GM19468 (cell line): ENCODE data around the gene SLC39A12.

ENCODE experiments used
- ATAC-seq: cut with Tn5 transposase; IDR thresholded peaks from one replicate; pipeline ENCODE4 v1.9.1; 2021; ENCODE audit warnings: mild to moderate bottlenecking, moderate library complexity, moderate number of reproducible peaks; ENCODE audit not compliant: unreplicated experiment; ENCODE audit errors: extremely low read depth

SLC39A12 gene

DNA sequence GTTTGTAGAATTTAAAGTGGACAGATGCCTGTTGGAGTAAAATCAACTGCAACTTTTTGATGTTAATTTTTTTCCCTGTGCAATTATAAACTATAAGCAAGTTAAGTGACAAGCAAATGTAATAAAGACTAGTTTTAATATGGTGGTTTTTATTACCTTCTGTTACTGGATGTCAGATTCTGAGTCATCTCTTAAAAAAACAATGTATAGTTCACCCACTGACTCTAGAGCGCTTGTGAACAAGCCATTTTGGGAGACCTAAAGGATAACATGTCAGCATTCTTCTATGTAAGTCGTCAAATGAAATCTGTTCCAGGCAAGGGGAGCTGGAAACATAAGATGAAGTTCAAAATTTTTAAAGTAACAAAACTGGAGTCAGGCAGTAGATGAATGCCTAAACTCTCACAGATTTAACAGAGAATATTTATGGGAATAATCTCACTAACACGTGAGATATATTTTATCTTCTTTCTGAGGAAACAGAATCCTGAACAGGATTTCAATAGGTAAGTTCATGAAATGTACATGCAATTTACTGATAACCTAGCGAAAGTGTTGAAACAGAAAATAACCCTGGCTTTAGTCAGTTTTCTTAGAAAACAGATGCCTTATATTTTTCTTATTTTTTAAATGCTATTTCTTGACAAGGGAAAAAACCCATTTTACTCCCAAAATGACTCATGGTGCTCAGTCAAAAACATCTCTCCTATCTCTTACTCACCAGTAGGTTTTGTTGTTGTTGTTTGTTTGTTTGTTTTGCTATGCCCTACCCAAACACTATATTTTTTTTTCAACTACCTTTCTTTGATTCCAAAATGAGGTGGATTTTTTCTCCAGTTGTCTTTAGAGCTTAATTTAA, 91.7 kb downstream of the SLC39A12 start:
- no peak for ATAC-seq

DNA sequence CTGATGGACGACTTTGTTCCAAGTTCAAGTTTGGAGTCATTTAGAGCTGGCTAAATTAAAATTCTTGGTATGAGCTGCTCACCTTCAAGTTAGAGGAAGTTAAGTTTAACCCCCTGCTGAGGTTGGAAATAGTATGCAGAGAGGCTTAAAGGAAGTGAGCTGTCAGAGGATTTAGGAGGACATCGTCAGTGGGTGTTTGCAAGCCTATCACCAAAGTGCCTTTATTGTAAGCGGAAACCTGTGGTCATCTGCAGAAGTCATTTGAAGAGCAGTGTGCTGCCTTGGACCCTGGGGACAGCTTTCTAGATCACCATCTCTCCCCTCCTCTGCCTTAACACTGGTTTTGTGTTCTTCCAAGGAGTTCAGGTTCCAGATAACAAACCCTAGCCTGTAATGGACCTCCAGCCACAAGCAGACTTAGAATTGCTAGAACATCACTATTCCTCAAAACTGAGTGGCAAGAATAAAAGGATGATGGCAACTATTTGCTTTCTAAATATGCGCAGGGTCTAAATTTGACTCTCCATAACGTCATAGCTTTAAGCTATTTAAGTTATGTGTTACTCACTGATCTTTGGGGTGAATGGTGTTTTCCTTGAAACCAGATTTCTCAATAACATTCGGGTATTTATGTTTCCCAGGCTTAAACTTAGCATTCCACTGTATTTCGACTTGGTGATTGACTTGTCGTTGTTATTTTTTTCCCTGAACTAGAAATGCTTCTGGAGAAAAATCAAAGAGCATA, 93.4 kb downstream of the SLC39A12 start:
- ATAC-seq: no peak

DNA sequence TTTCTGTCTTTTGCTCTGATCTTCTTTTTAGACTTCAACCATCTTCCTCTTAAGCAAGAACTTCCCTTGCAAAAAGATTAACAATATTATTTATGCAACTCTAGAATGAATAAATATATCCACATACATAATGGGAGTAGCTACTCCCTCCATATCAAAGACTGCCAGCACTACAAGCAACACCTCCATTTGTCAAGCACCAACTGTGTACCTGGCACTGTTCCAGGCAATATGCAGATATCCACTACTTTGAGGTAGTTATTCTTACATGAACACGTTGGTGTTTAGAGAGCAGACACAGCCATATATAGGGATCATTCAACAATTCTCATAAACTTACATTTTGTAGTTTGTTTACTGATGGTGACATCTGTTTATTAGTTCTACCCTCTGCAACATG, 104.9 kb downstream of the SLC39A12 start:
- no peak for ATAC-seq

DNA sequence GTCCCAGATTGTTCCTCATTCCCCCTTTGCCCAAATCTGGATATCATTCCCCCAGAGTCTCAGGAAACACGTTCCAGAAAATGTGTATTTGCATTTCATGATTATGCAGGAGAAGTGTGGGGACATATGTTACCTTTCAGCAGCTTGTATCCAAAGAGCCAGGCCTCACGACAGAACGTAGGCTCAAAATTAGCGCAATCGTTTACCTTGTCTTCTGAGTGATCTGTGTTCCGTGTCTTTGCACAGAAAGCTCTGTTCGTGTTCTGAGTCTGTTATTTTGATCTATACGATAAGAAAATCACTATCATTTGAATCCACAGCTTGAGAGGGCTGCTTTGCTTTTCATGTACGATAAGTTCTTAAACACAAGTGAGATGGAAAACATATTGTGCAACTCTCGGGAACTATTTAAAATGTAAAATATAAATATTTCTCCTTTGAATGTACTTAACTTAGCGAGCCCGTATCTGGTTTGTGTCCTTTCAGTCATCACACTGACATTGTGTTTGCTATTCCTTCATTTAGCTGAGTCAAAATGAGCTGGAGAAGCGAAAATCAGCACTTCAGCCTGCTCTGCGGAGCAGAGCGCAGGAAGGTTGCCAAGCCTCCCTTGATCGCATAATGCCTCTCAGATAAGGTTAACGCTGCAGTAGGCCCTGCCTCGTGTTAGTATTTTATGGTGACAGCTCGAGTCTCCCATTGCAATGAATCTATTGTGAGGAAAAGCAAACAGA, 108.3 kb downstream of the SLC39A12 start:
- ATAC-seq: no peak

DNA sequence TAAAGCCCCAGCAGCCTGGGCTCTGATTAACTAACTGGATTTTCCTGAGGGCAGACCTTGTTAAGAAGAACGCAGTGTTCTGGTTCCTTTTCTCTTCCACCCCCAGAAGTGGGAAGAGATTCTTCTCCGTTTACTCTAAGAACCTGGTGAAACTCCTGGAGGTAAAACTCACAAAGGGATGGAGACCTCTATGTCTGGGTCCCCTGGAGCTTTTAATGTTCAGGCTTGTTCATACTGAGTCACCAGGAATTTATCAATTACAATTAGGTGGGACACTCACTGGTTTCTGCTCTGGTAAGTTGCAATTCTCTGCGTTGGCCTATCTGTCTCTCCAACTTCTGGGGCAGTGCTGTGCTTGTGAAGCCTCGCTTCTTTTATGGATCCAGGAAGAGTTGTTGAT, 115.2 kb downstream of the SLC39A12 start:
- no peak for ATAC-seq

DNA sequence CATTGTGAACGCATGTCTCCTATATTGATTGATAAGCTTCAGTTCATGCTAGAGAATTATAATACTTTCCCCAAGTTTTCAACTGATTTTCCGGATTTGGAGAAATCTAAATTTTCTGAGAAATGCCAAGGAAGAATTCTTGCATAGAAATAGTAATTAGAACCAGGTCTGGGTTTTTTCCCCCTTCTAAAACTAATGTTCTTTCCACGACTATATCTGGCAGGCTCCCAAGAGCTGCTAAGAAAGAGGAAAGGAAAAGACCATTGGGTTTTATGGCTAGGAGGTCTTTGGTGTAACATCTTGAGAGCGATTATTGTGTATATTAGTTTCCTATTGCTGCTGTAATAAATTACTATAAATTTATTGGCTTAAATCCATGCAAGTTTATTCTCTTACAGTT, 116.7 kb downstream of the SLC39A12 start:
- no peak for ATAC-seq

DNA sequence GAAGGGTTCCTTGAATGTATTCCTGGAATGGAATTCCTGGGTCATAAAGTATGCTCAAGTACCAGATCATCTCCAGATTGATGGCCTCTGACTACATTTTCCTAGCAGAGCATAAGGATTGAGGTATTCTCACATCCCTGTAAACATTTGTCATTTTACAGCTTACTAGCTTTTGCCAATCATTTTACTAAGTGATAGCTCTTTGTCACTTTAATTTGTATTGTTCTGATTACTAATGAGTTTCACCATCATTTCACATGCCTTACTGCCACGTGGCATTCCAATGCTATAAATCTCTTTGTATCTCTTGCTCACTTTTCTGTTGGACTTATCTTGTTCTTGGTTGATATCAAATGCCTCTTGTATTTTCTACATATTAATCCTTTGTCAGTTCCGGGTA, 119.9 kb downstream of the SLC39A12 start:
- ATAC-seq: no peak

DNA sequence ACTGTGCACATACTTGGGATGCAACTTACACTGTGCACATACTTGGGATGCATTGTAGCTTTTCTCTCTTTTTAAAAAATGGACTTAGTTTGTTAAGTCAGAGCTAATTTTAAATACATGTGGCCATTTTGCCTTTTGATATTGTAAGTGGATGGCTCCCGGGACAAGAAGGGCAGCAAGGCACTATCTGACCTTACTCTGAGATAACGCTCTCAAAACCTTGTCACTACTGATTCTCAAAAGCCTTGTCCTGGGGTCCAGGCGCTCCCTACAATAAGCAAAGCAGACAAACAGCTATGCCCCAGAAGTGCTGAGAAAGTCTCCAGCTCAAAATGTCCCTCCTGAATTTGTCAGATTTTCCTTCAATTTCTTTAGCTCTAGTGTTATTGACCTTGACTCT, 121.6 kb downstream of the SLC39A12 start:
- no peak for ATAC-seq

DNA sequence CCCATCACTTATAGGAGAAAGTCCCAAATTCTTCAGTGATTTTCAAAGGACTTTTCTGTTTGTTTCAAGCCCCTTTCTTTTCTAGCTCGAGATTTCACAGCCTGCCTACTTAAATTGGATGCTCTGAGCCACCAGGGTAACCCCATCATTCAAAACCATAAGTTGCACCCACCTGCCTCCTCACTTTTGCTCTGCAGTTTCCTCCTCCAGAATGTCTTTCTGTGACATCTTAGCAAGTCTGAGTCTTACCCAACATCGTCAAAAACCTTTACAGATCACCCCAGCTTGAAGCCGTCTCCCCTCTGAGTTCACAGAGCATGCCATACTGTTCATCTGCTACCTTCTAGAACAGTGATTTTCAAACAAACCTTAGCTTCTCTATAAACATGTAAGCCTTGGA, 124.2 kb downstream of the SLC39A12 start:
- no peak for ATAC-seq

DNA sequence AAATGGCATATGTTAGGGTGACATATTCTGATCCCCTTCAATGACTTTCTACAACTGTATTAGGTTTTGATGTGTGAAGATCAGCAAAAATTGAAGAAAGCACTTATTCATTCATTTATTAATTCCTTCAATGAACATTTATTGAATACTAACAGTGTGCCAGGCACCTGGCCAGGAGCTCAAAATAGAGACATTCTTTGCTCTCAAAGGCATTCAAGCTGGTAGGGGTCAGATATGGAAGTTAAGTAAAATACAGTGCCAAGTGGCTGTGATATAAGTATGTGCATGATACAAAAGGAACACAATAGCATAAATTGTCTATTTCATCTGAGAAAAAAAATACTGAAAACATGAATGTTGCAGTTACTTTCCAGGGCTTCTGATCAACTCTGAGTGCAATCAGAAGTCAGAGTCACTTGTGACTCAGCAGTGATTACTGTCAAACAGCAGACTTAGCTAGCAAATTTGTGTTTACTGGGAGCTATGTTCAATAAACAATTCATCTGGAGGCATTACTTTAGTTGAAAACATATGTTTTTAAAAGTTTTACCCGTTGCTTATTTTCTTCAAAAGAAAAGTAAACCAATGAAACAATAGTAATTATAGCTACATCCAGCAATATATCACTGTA, 128.1 kb downstream of the SLC39A12 start:
- ATAC-seq: no peak

DNA sequence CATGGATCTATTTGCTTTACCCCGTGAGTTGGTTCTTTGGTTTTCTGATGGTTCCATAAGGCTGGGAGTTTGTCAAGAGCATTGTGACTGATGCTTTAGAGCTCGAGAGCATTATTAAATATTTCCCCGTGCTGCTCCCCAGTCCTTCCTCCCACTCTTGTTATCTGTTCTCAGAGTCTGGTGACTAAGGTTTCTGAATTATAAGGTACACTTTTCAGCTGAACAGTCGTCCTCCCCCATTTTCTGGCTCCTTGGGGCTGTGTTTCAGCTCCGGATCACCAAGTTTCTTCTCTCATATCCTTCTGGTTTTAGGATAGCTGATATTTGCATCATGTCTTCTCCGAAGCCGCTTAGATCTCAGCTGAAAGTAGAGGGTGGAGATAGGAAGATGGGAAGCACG, 130.7 kb downstream of the SLC39A12 start:
- ATAC-seq: no peak

DNA sequence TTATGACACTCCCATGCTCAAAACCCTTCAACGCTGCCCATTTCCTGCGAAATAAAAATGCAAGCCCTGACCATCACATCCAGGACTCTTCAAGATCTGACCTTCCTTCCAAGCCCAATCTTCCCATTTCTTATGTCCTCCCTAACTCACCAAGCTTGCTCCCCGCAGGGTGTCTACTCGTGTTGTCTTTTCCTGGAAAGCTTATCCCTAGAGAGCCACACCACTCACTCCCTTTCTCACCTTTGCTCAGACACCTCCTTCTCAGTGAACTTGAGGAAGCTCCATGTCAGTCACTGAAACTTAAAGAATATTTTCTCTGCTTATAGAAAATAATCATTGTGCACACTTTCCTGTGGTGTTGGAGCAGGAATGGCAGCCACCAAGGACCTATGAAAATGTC, 134.1 kb downstream of the SLC39A12 start:
- ATAC-seq: no peak

DNA sequence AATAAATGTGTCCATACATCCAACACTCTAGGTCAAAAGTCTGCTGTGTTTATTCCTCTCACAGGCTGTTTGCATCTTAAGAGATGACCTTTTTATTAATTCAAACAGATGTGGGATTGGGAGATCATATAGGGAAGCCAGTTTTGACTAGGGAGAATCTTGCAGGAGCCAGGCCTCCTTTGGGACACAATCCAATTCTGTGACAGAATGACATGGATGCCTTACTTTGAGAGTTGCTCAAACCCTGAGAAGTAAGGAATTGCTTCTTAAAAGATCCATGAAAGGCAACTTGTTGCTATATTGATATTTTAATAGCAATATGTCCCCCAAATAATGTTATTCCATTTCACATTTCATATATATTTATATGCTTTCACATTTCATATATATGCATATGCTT, 135.0 kb downstream of the SLC39A12 start:
- ATAC-seq: no peak

DNA sequence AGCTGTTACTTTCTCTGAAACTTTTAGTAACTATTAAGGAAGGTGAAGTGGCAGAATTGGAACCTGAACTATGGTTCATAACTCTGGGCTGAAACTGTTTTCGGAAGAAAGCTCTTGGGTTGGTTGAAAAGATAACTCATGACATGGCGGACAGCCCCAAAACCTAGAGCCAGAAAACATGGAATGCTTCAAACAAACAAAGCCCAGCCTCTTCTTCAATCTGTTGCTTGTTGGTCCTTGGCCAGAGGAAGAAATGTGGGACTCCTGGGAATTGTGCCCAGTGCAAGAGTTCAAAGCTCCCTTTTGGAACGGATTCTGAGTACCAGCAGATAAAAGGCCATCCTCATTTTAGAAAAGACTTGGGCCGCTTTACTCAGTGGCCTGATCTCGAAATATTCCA, 135.6 kb downstream of the SLC39A12 start:
- ATAC-seq: no peak
